H1 (cell line): ENCODE measurements around the gene SLC7A7. TPM values are rescaled to one million over a fixed set of nuclear protein-coding genes. Genes with fewer than 3 reads are reported as not detected.

Source experiments
- CTCF ChIA-PET: fragments of 300-600 bp; sonication (Branson Sonifier 250); formaldehyde crosslinking; loops from one replicate; lab custom pipeline; 2021; ENCODE audit not compliant: partially characterized antibody; lab: Charles Lee
- POLR2A ChIA-PET: fragments of 300-600 bp; sonication (Branson Sonifier 250); formaldehyde crosslinking; loops from one replicate; lab custom pipeline; 2021; ENCODE audit warnings: inconsistent platforms; ENCODE audit not compliant: partially characterized antibody; lab: Charles Lee
- DNase-seq, 2 experiments: peaks; one replicate each; pipeline versions ENCODE4 v3.0.0 to v3.0.0-alpha.2; 2010 to 2022; ENCODE audit warnings: low spot score in 2 of 2, low read depth in 1 of 2, mixed read lengths in 1 of 2
- FAIRE-seq: peaks from 2 replicates; lab custom pipeline; 2011; peaks lifted over from hg19 to GRCh38; lab: Jason Lieb, UNC
- H2AFZ ChIP-seq: 2 replicates; pipeline ENCODE4 v1.8.1; 2012; ENCODE audit warnings: low read length, inconsistent platforms
- H2AK5ac ChIP-seq: 2 replicates; pipeline ENCODE4 v1.6.1; 2013; ENCODE audit warnings: low read depth, low read length
- H2BK120ac ChIP-seq: replicated peaks from 2 replicates; pipeline ENCODE3; 2013; ENCODE audit warnings: low read depth, low read length, inconsistent platforms
- H2BK12ac ChIP-seq: 2 replicates; pipeline ENCODE4 v1.6.1; 2013; ENCODE audit warnings: low read depth, low read length
- H2BK15ac ChIP-seq: 2 replicates; pipeline ENCODE4 v1.6.1; 2013; ENCODE audit warnings: low read length
- H2BK20ac ChIP-seq: 2 replicates; pipeline ENCODE4 v1.6.1; 2013; ENCODE audit warnings: low read length
- H2BK5ac ChIP-seq: 2 replicates; pipeline ENCODE4 v1.6.1; 2013; ENCODE audit warnings: low read depth, low read length
- H3K14ac ChIP-seq: 2 replicates; pipeline ENCODE4 v1.6.1; 2013; ENCODE audit warnings: inconsistent platforms; ENCODE audit not compliant: insufficient read length
- H3K18ac ChIP-seq: 2 replicates; pipeline ENCODE4 v1.6.1; 2013; ENCODE audit warnings: low read length; ENCODE audit errors: extremely low read depth
- H3K23ac ChIP-seq: 2 replicates; pipeline ENCODE4 v1.6.1; 2013; ENCODE audit warnings: inconsistent platforms; ENCODE audit not compliant: insufficient read length
- H3K23me2 ChIP-seq: 2 replicates; pipeline ENCODE4 v1.6.1; 2013; ENCODE audit warnings: low read depth, low read length
- H3K27ac ChIP-seq: 2 replicates; pipeline ENCODE4 v1.6.1; 2011; ENCODE audit warnings: low read depth, low read length, inconsistent platforms
- H3K27me3 ChIP-seq, 4 experiments: replicated peaks in 1 of 4; 1 replicate in 1 of 4; 2 replicates in 3 of 4; pipeline versions ENCODE4 v1.6.1 to v1.8.1; 2011 to 2013; ENCODE audit warnings: low read length in 3 of 4, mild to moderate bottlenecking in 3 of 4, inconsistent platforms in 2 of 4, mixed read lengths in 2 of 4, moderate library complexity in 1 of 4; ENCODE audit not compliant: control insufficient read depth in 3 of 4, insufficient read depth in 3 of 4; ENCODE audit errors: extremely low read depth in 1 of 4
- H3K36me3 ChIP-seq, 4 experiments: 2 replicates each; pipeline versions ENCODE4 v1.6.1 to v1.8.1; 2011 to 2013; ENCODE audit warnings: mild to moderate bottlenecking in 4 of 4, low read length in 3 of 4, moderate library complexity in 2 of 4, control low read depth in 1 of 4, inconsistent platforms in 1 of 4; ENCODE audit not compliant: insufficient read depth in 4 of 4, control insufficient read depth in 2 of 4
- H3K4ac ChIP-seq: replicated peaks from 2 replicates; pipeline ENCODE3; 2013; ENCODE audit warnings: low read length, low read depth, mixed read lengths, inconsistent platforms; ENCODE audit not compliant: insufficient read length
- H3K4me1 ChIP-seq, 4 experiments: replicated peaks in 1 of 4; 1 replicate in 1 of 4; 2 replicates in 3 of 4; pipeline versions ENCODE4 v1.6.1 to v1.8.1; 2011 to 2013; ENCODE audit warnings: low read length in 3 of 4, inconsistent platforms in 2 of 4, mixed read lengths in 1 of 4; ENCODE audit not compliant: insufficient read depth in 4 of 4, control insufficient read depth in 3 of 4
- H3K4me2 ChIP-seq, 2 experiments: 2 replicates each; pipeline versions ENCODE4 v1.6.1 to v1.8.1; 2011 to 2013; ENCODE audit warnings: low read depth in 2 of 2, low read length in 2 of 2, control low read depth in 1 of 2, inconsistent platforms in 1 of 2, mild to moderate bottlenecking in 1 of 2; ENCODE audit not compliant: insufficient read depth in 1 of 2
- H3K4me3 ChIP-seq, 4 experiments: fragments of 200-600, 300-600 bp in 1 of 4; sonication (generic), shearing (Covaris generic), sonication (Bioruptor Twin) in 1 of 4; 2 replicates each; pipeline versions ENCODE4 v1.5.1 to v1.8.1; 2011 to 2016; ENCODE audit warnings: low read length in 4 of 4, low read depth in 3 of 4, control low read depth in 2 of 4, inconsistent platforms in 2 of 4, mild to moderate bottlenecking in 2 of 4, mixed read lengths in 1 of 4, moderate library complexity in 1 of 4; ENCODE audit not compliant: insufficient read depth in 2 of 4; ENCODE audit errors: extremely low read depth in 1 of 4
- H3K56ac ChIP-seq: replicated peaks from 2 replicates; pipeline ENCODE3; 2013; ENCODE audit warnings: low read depth, mild to moderate bottlenecking, mixed read lengths, low read length, inconsistent platforms; ENCODE audit not compliant: insufficient read length
- H3K79me1 ChIP-seq: 2 replicates; pipeline ENCODE4 v1.6.1; 2013; ENCODE audit warnings: low read depth, low read length, control low read depth
- H3K79me2 ChIP-seq, 2 experiments: 2 replicates each; pipeline versions ENCODE4 v1.6.1 to v1.8.1; 2012 to 2013; ENCODE audit warnings: low read length in 2 of 2, mild to moderate bottlenecking in 2 of 2, inconsistent platforms in 1 of 2; ENCODE audit not compliant: insufficient read depth in 2 of 2, control insufficient read depth in 1 of 2
- H3K9ac ChIP-seq, 4 experiments: replicated peaks in 1 of 4; 1 replicate in 1 of 4; 2 replicates in 3 of 4; pipeline versions ENCODE4 v1.6.1 to v1.8.1; 2011 to 2013; ENCODE audit warnings: low read depth in 3 of 4, low read length in 3 of 4, control low read depth in 2 of 4, mild to moderate bottlenecking in 2 of 4, moderate library complexity in 2 of 4, inconsistent platforms in 1 of 4; ENCODE audit errors: extremely low read depth in 1 of 4
- H3K9me3 ChIP-seq, 2 experiments: 2 replicates each; pipeline versions ENCODE4 v1.6.1 to v1.8.1; 2012 to 2013; ENCODE audit warnings: mild to moderate bottlenecking in 2 of 2, moderate library complexity in 2 of 2, control low read depth in 1 of 2, inconsistent platforms in 1 of 2, low read depth in 1 of 2, low read length in 1 of 2, mixed read lengths in 1 of 2; ENCODE audit not compliant: insufficient read depth in 2 of 2
- H4K20me1 ChIP-seq, 2 experiments: replicated peaks in 1 of 2; 2 replicates each; pipeline versions ENCODE3 to v1.8.1; 2011 to 2013; ENCODE audit warnings: inconsistent platforms in 2 of 2, low read length in 2 of 2, mild to moderate bottlenecking in 1 of 2; ENCODE audit not compliant: insufficient read depth in 2 of 2, control insufficient read depth in 1 of 2
- H4K5ac ChIP-seq: 2 replicates; pipeline ENCODE4 v1.6.1; 2013; ENCODE audit warnings: low read length, low read depth, mixed read lengths, inconsistent platforms; ENCODE audit not compliant: insufficient read length
- H4K8ac ChIP-seq: 2 replicates; pipeline ENCODE4 v1.8.0; 2013; ENCODE audit warnings: mild to moderate bottlenecking, moderate library complexity, low read length, inconsistent platforms; ENCODE audit not compliant: insufficient read depth; ENCODE audit errors: extremely low read depth
- H4K91ac ChIP-seq: replicated peaks from 2 replicates; pipeline ENCODE3; 2013; ENCODE audit warnings: low read length, mixed read lengths, inconsistent platforms; ENCODE audit not compliant: insufficient read length
- WGBS, 2 experiments: shearing (Covaris generic) in 1 of 2; methylation state at CpG; one replicate each; pipeline versions ENCODE4 v1.1.6 to v1.1.7; 2013 to 2015; ENCODE audit warnings: low lambda C conversion rate in 2 of 2, mixed read lengths in 2 of 2, inconsistent platforms in 1 of 2, low coverage in 1 of 2, missing lambda C conversion rate in 1 of 2; ENCODE audit not compliant: insufficient replicate concordance in 2 of 2, insufficient coverage in 1 of 2, insufficient read length in 1 of 2; ENCODE audit errors: extremely low coverage in 1 of 2, missing lambda C conversion rate in 1 of 2; 5-methylcytosine and 5-hydroxymethylcytosine counted together
- polyA plus RNA-seq, 7 experiments: library from polyadenylated mRNA; depleted of rRNA in 3 of 7; stranded (reverse) in 5 of 7; unstranded in 2 of 7; fragments of >200 nt in 5 of 7; fragments of 200-250 nt in 2 of 7; gene quantifications; 1 replicate in 5 of 7; 2 replicates in 1 of 7; 4 replicates in 1 of 7; pipeline versions ENCODE4 v1.2.1 to v1.2.3, GENCODE V29; 2011 to 2013; ENCODE audit warnings: missing spikeins in 2 of 7, mixed read lengths in 2 of 7
- total RNA-seq: library from RNA; stranded (reverse); fragmentation: NEBNext Ultra II Directional; extraction: Animal tissue kit (Norgen Biotek cat#: 25700); gene quantifications from 2 replicates; pipeline ENCODE4 v1.2.1, GENCODE V29; 2021

SLC7A7 gene
- total and polyA plus RNA-seq, 2 of the 8 experiments (the other 6 are each of a cell fraction or from before 2014, with no cell fraction given), result 5.8 to 14.9 TPM

GRCh38 chr14:22821193-22822015, 6.2 kb upstream of the SLC7A7 start:
- peaks cover 16 to 26% (median 20%) of the 10 kb centered on the region in 4 experiments for H3K4me1 ChIP-seq
- peak overlapping the region in 3 of 4 experiments; percentile 66 to 93 (median 90); a peak in 6 of 7 replicates for H3K9ac ChIP-seq
- H3K56ac ChIP-seq, result no peak overlapping the region
- no peaks in the 10 kb centered on the region for H4K20me1 ChIP-seq
- 0 out of 2 replicates have a peak overlapping the region, but pooled peaks have one; percentile 71 for H2AK5ac ChIP-seq
- H4K5ac ChIP-seq, result peak overlapping the region; percentile 72
- H3K23me2 ChIP-seq, result peaks cover 12% of the 10 kb centered on the region
- FAIRE-seq (no peak), DNase-seq (peak in 1 of 2 experiments; percentile 54)
- H2BK12ac ChIP-seq, result peak overlapping the region; percentile 98
- no peaks in the 10 kb centered on the region for H3K27me3 ChIP-seq
- peak overlapping the region; percentile 57 for H3K4ac ChIP-seq
- peak overlapping the region; percentile 57 to 94 (median 76); a peak in 7 of 8 replicates for H3K4me3 ChIP-seq
- POLR2A ChIA-PET, result interaction anchor here (0.6 to 7.1 kb wide), 29 partner anchors 8 to 261 kb away, joined by 3 to 136 read pairs (median 5); partner anchors contain the start of genes AJUBA, LRP10, MMP14 and MRPL52
- no peaks in the 10 kb centered on the region for H3K79me2 ChIP-seq
- peak overlapping the region; percentile 29; the same call in 1 of the 2 replicates for H2AFZ ChIP-seq
- H3K4me2 ChIP-seq, result peak overlapping the region; percentile 89 to 90
- H3K23ac ChIP-seq, result no peak overlapping the region
- H3K27ac ChIP-seq, result peak overlapping the region; percentile 95; the same call in 1 of the 2 replicates
- no peaks in the 10 kb centered on the region for H3K36me3 ChIP-seq
- peak overlapping the region; percentile 95; the same call in 1 of the 2 replicates for H2BK15ac ChIP-seq
- peak overlapping the region; percentile 66; the same call in 1 of the 2 replicates for H2BK20ac ChIP-seq
- H3K18ac ChIP-seq, result peak overlapping the region; percentile 94
- H3K9me3 ChIP-seq, result no peaks in the 10 kb centered on the region
- peak overlapping the region; percentile 90 for H4K91ac ChIP-seq
- H4K8ac ChIP-seq, result peak overlapping the region; percentile 95
- H3K14ac ChIP-seq, result peak overlapping the region; percentile 63
- CTCF ChIA-PET, result interaction anchor here (0.6 to 53.1 kb wide), 21 partner anchors 15 to 368 kb away, joined by 3 to 1562 read pairs (median 3); partner anchors contain the start of genes CDH24, LRP10, MMP14 and REM2
- H2BK5ac ChIP-seq, result peak overlapping the region; percentile 96
- no peak overlapping the region for H2BK120ac ChIP-seq
- H3K79me1 ChIP-seq, result no peaks in the 10 kb centered on the region
- 16% methylated on average over 24 of the region's 24 CpGs; no CpG with 5 or more reads in 1 of the 2 experiments for WGBS, 2 experiments
